NCI-H1105 treated with DMSO at 0.1 percent for 48 hours (cell line): ENCODE measurements around the gene SLC12A3.
"Not testable (repeated sequence)": the region's sequence is repeated elsewhere in the genome, so short reads cannot be mapped to it uniquely, and the experiment has no call there.

Experiments used
- DNase-seq: peaks from one replicate; lab custom pipeline; 2025; lab: John Stamatoyannopoulos, UW

The SLC12A3 gene

DNA sequence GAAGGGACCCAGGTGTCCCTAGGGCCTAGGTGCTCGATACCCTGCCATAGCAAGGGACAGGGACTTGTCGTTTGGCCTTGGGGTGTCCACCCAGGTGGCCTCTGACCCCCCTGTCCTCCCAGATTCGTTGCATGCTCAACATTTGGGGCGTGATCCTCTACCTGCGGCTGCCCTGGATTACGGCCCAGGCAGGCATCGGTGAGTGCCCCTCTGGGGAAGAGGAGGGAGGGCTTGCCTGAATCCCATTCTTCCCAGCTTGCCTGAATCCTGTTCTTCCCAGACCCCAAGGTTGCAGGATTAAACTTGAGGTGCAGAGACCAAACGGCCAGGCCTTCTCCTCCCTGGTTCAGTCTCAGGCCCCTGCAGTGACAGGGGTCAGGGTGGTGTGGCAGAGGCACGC lies 3.2 kb downstream of the SLC12A3 start:
- no peak for DNase-seq

DNA sequence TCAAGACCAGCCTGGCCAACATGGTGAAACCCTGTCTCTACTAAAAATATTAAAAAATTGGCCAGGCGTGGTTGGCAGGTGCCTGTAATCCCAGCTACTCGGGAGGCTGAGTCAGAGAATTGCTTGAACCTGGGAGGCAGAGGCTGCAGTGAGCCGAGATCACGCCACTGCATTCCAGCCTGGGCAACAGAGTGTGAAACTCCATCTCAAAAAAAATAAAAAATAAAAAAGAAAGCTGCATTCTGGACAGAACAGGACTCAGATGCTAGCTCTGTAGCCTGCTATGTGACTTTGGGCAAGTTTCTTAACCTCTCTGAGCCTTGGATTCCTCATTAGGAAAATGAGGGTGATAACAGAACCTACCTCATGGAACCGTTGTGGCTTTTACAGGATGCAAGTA lies 3.8 kb downstream of the SLC12A3 start:
- not testable (repeated sequence) for DNase-seq

DNA sequence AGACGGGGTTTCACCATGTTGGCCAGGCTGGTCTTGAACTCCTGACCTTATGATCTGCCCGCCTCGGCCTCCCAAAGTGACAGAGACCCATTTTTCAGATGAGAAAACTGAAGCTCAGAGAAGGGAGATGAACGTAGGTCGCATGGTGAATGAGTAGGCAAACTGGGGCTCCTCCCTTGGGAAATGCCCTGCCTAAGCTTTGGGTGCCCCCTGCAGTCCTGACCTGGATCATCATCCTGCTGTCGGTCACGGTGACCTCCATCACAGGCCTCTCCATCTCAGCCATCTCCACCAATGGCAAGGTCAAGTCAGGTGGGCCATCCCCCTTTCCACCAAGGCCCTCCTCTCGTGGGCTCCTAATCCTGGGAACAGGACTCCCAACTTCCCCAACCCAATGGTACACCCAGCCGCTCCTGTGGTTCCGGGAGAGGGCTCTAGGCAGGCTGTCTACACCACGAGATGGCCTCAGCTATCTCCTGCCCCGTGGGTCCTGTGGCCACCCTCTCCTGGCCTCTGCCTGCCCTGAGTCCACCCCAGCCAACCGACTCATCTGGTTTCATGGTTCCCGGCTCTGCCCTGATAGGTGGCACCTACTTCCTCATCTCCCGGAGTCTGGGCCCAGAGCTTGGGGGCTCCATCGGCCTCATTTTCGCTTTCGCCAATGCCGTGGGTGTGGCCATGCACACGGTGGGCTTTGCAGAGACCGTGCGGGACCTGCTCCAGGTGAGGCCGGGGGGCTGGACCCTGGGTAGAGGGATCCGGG lies 4.7 kb downstream of the SLC12A3 start:
- no peak for DNase-seq

- no peak for DNase-seq
Measured at GRCh38 chr16:56870276-56870888, 5.4 kb downstream of the SLC12A3 start.

DNA sequence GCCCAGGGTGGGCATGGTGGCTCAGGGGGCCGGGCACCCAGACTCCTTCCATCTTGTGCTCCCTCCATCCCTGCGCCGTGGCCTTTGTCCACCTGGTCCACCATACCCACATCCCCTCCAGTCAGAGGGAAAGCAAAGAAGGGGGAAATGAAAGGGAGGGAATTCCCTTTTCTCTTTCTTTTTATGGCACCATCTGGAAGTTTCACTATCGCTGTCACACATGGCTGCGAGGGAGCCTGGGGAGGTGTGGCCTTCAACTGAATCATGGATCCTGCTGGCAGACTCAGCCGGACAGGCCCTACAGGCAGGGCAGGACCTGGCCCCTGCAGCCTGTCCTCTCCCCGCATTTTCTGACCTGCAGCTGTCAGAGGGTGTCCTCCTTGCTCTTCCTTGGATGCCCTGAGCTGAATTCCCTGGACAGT lies 6.2 kb downstream of the SLC12A3 start:
- DNase-seq: no peak

- no peak for DNase-seq
Measured at GRCh38 chr16:56872863-56873391, 7.9 kb downstream of the SLC12A3 start.

DNA sequence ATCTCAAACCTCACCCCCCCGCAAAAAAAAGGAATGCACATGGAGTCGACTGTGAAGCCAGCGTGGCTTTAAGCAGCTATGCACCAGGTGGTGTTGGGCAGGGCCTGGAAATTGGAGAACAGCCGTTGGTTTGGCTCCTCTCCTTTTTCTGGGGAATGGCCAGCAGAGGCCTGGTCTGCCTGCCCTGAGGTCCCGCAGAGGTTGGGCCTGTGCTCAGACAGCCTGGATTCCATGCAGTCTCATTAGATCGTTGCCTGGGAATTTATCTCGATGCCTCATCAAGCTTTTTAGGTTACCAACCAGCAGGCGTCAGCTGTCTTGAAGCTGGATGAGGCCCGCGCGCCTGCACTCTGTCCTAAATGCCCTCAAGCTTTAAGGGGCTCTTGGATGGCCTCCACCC lies 9.8 kb downstream of the SLC12A3 start:
- DNase-seq: no peak

GRCh38 chr16:56876048-56876447 lies 11.0 kb downstream of the SLC12A3 start:
- DNase-seq: no peak

GRCh38 chr16:56877486-56878182 lies 12.6 kb downstream of the SLC12A3 start:
- no peak for DNase-seq

GRCh38 chr16:56878282-56878854 lies 13.4 kb downstream of the SLC12A3 start:
- DNase-seq: no peak

- DNase-seq: no peak
Measured at GRCh38 chr16:56879276-56879675, 14.3 kb downstream of the SLC12A3 start.

DNA sequence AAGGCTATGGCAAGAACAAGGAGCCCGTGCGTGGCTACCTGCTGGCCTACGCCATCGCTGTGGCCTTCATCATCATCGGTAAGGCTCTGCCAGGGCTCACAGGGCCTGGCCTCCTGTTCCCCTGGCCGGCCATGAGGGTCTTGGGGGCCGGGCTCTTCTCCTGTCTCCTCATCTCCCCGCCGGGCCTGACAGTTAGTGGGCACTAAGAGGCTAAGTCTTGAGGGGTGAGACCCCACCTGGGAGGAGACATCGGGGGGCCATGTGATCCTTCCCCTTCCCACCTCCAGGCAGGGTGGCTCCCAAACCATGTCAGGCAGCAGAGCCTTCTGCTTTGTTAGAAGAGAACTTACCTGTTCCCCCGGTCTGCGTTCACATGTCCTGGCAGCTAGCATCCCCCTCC lies 15.2 kb downstream of the SLC12A3 start:
- no peak for DNase-seq

DNA sequence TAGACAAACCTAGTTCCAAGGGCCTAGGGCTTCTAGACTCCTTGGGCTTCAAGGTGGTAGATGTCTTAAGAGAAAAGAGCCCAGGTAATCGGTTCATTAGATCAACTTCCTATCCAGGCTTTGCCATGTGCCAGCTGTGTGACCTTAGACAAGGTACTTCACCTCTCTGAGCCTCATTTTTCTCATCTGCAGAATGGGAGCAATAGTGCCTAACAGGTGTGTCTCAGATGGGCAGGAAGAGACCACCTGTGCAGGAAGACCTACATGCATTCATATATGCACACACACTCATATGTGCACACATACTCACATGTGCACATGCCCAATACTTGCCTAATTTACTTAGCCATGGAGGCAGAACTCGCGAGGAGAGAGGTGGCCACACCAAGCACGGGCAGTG lies 15.7 kb downstream of the SLC12A3 start:
- DNase-seq: no peak

DNA sequence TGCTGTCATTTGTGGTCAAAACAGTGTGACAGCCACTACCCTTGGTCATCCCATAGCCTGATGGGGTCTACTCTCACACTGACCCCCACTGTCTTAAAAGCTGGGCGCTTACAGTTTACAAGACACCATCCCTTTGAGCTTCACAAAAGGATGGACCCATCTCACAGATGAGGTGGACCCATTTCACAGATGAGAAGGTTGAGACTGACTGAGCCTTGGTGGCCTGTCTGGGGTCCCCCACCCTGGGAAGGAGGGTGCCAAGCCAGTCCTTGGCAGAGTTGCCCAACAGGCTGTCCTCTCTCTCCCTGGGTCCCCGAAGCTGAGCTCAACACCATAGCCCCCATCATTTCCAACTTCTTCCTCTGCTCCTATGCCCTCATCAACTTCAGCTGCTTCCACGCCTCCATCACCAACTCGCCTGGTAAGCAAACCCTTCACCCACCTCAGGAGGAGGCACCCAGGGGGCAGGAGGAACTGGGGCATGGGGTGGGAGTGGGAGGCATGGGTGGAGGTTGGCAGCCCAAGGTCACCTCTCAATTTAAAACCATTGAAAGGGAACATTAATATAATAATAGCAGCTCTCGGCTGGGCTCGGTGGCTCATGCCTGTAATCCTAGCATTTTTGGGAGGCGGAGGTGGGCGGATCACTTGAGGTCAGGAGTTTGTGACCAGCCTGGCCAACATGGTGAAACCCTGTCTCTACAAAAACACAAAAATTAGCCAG lies 17.2 kb downstream of the SLC12A3 start:
- DNase-seq: no peak

- DNase-seq: no peak
Measured at GRCh38 chr16:56883586-56883985, 18.6 kb downstream of the SLC12A3 start.

GRCh38 chr16:56884026-56884582 lies 19.1 kb downstream of the SLC12A3 start:
- DNase-seq: no peak

GRCh38 chr16:56884929-56885328 lies 19.9 kb downstream of the SLC12A3 start:
- not testable (repeated sequence) for DNase-seq

GRCh38 chr16:56885446-56886162 lies 20.6 kb downstream of the SLC12A3 start:
- DNase-seq: no peak

DNA sequence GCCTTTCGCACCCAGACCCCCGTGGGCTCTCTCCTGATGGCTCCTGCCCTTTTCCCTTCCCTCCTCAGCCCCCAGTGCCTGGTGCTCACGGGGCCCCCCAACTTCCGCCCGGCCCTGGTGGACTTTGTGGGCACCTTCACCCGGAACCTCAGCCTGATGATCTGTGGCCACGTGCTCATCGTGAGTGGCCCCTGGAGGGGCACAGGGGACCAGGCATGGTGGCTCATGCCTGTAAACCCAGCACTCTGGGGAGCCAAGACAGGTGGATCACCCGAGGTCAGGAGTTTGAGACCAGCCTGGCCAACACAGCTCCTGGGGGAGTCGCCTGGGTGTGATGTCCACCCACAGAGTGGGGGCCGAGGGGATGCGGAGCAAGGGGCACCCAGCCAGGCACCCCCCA lies 21.3 kb downstream of the SLC12A3 start:
- no peak for DNase-seq

DNA sequence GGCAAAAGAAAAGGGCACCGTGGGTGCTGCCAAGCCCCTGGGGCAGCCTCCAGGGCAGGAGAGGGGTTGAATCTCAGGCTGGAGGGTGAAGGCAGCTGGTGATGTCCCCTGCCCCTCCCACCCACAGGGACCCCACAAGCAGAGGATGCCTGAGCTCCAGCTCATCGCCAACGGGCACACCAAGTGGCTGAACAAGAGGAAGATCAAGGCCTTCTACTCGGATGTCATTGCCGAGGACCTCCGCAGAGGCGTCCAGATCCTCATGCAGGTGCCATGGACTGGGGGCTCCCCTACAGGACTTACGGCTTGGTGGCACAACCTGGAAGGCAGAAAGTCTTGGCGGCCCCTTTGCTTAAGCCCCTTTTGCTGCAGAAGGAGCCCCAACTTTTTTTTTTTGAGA lies 21.8 kb downstream of the SLC12A3 start:
- DNase-seq: no peak

DNA sequence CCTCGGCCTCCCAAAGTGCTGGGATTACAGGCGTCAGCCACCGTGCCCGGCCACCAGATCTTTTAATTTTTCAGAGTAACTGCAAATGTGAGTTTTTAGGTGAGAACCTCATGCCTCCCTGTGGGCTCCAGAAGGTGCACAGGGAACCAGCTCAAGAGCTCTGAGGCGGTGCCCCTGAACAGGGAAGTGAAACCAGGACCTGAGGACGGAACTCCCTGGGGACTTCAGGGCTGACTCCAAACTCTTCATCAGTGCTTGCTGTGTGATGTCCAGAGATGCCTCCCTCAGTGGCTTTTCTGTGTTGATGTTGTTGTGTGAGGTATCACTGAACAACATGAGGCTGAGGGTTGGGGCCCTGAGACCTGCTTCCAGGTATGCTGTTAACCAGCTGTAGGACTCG lies 23.8 kb downstream of the SLC12A3 start:
- no peak for DNase-seq
